SJSA1 (cell line): ENCODE data around the gene MRPL52. TPM values are rescaled to one million over a fixed set of nuclear protein-coding genes. Genes with fewer than 3 reads are reported as not detected.

Source experiments
- DNase-seq, 2 experiments: peaks; one replicate each; pipeline ENCODE4 v3.0.0-alpha.2; 2015 to 2020; ENCODE audit warnings: low spot score in 2 of 2, low read depth in 1 of 2
- H3K27ac ChIP-seq: fragments of 250-450 bp; sonication (Bioruptor Pico); 2 replicates; pipeline ENCODE4 v1.5.1; 2020; ENCODE audit warnings: mild to moderate bottlenecking, moderate library complexity
- H3K27me3 ChIP-seq: fragments of 250-450 bp; sonication (Bioruptor Pico); replicated peaks from 2 replicates; pipeline ENCODE4 v1.5.1; 2020; ENCODE audit warnings: mild to moderate bottlenecking, moderate library complexity
- H3K36me3 ChIP-seq: fragments of 250-450 bp; sonication (Bioruptor Pico); 2 replicates; pipeline ENCODE4 v1.5.1; 2020; ENCODE audit warnings: mild to moderate bottlenecking
- H3K4me1 ChIP-seq: fragments of 250-450 bp; sonication (Bioruptor Pico); replicated peaks from 2 replicates; pipeline ENCODE4 v1.6.1; 2021; ENCODE audit warnings: mild to moderate bottlenecking
- H3K4me3 ChIP-seq: fragments of 250-450 bp; sonication (Bioruptor Pico); 2 replicates; pipeline ENCODE4 v1.5.1; 2020; ENCODE audit warnings: mild to moderate bottlenecking
- H3K9me3 ChIP-seq: fragments of 250-450 bp; sonication (Bioruptor Pico); replicated peaks from 2 replicates; pipeline ENCODE4 v1.5.1; 2020; ENCODE audit warnings: mild to moderate bottlenecking
- total RNA-seq: library from RNA; depleted of rRNA; stranded (reverse); fragments of >200 nt; shearing (Covaris generic); gene quantifications from 2 replicates; pipeline ENCODE4 v1.2.3, GENCODE V29; 2014

Gene MRPL52
- total RNA-seq, 1 experiment from 2014 or later = 58.2 TPM

- Histone ChIP-seq H3K4me3 (peak overlapping the region; percentile 69), H3K9me3 (no peaks in the 10 kb centered on the region), H3K27ac (0 out of 2 replicates have a peak overlapping the region, but pooled peaks have one; percentile 1), H3K4me1 (peaks cover 23% of the 10 kb centered on the region), H3K36me3 (peaks cover 69% of the 10 kb centered on the region), H3K27me3 (no peaks in the 10 kb centered on the region)
- peak; percentile 61 to 62 for DNase-seq
These were observed 8.9 kb downstream of the MRPL52 start for GRCh38 chr14:22838631-22839041.

GRCh38 chr14:22839159-22839779, 9.6 kb downstream of the MRPL52 start:
- Histone ChIP-seq H3K9me3 (no peaks in the 10 kb centered on the region), H3K4me3 (no peak overlapping the region), H3K4me1 (peaks cover 23% of the 10 kb centered on the region), H3K36me3 (peaks cover 74% of the 10 kb centered on the region), H3K27me3 (no peaks in the 10 kb centered on the region), H3K27ac (no peak overlapping the region)
- DNase-seq = no peak

GRCh38 chr14:22841311-22841710, 11.6 kb downstream of the MRPL52 start:
- no peak for DNase-seq
- no peak overlapping the region for H3K27ac ChIP-seq
- no peak overlapping the region for H3K4me3 ChIP-seq
- H3K4me1 ChIP-seq = peaks cover 18% of the 10 kb centered on the region
- no peaks in the 10 kb centered on the region for H3K27me3 ChIP-seq
- peaks cover 80% of the 10 kb centered on the region for H3K36me3 ChIP-seq
- H3K9me3 ChIP-seq = no peaks in the 10 kb centered on the region

- H3K9me3 ChIP-seq = no peaks in the 10 kb centered on the region
- DNase-seq = no peak
- no peaks in the 10 kb centered on the region for H3K27me3 ChIP-seq
- H3K36me3 ChIP-seq = peaks cover 81% of the 10 kb centered on the region
- H3K27ac ChIP-seq = no peak overlapping the region
- H3K4me3 ChIP-seq = no peak overlapping the region
- peaks cover 19% of the 10 kb centered on the region for H3K4me1 ChIP-seq
These were observed 12.1 kb downstream of the MRPL52 start for GRCh38 chr14:22841769-22842168.

GRCh38 chr14:22842211-22843122, 12.8 kb downstream of the MRPL52 start:
- Histone ChIP-seq H3K27me3 (no peaks in the 10 kb centered on the region), H3K27ac (no peak overlapping the region), H3K4me3 (no peak overlapping the region), H3K36me3 (peaks cover 77% of the 10 kb centered on the region), H3K4me1 (peaks cover 21% of the 10 kb centered on the region), H3K9me3 (no peaks in the 10 kb centered on the region)
- no peak for DNase-seq

GRCh38 chr14:22843123-22843925, 13.6 kb downstream of the MRPL52 start:
- H3K4me1 ChIP-seq = peaks cover 24% of the 10 kb centered on the region
- H3K9me3 ChIP-seq = no peaks in the 10 kb centered on the region
- DNase-seq = no peak
- no peak overlapping the region for H3K4me3 ChIP-seq
- no peak overlapping the region for H3K27ac ChIP-seq
- H3K27me3 ChIP-seq = no peaks in the 10 kb centered on the region
- peaks cover 75% of the 10 kb centered on the region for H3K36me3 ChIP-seq

GRCh38 chr14:22844221-22845102, 14.8 kb downstream of the MRPL52 start:
- Histone ChIP-seq H3K27ac (no peak overlapping the region), H3K27me3 (no peaks in the 10 kb centered on the region), H3K4me3 (no peak overlapping the region), H3K36me3 (peaks cover 69% of the 10 kb centered on the region), H3K4me1 (peaks cover 19% of the 10 kb centered on the region), H3K9me3 (no peaks in the 10 kb centered on the region)
- DNase-seq = no peak

GRCh38 chr14:22845103-22845394, 15.4 kb downstream of the MRPL52 start:
- Histone ChIP-seq H3K9me3 (no peaks in the 10 kb centered on the region), H3K4me3 (no peak overlapping the region), H3K27ac (no peak overlapping the region), H3K27me3 (no peaks in the 10 kb centered on the region), H3K4me1 (peaks cover 17% of the 10 kb centered on the region), H3K36me3 (peaks cover 64% of the 10 kb centered on the region)
- DNase-seq = no peak

GRCh38 chr14:22845821-22846625, 16.3 kb downstream of the MRPL52 start:
- Histone ChIP-seq H3K36me3 (peaks cover 57% of the 10 kb centered on the region), H3K4me1 (peaks cover 24% of the 10 kb centered on the region), H3K27ac (no peak overlapping the region), H3K4me3 (no peak overlapping the region), H3K9me3 (no peaks in the 10 kb centered on the region), H3K27me3 (no peaks in the 10 kb centered on the region)
- DNase-seq = no peak

- DNase-seq = no peak
- Histone ChIP-seq H3K4me3 (no peak overlapping the region), H3K9me3 (no peaks in the 10 kb centered on the region), H3K27me3 (no peaks in the 10 kb centered on the region), H3K27ac (no peak overlapping the region), H3K4me1 (peaks cover 32% of the 10 kb centered on the region), H3K36me3 (peaks cover 49% of the 10 kb centered on the region)
These were observed 17.2 kb downstream of the MRPL52 start for GRCh38 chr14:22846811-22847307.

- no peaks in the 10 kb centered on the region for H3K9me3 ChIP-seq
- H3K27ac ChIP-seq = no peak overlapping the region
- DNase-seq = no peak
- peaks cover 39% of the 10 kb centered on the region for H3K36me3 ChIP-seq
- H3K27me3 ChIP-seq = no peaks in the 10 kb centered on the region
- peaks cover 34% of the 10 kb centered on the region for H3K4me1 ChIP-seq
- no peak overlapping the region for H3K4me3 ChIP-seq
These were observed 18.1 kb downstream of the MRPL52 start for GRCh38 chr14:22847661-22848341.
